ENCODE data around the gene MYO3B.
"Not testable (repeated sequence)": the region's sequence is repeated elsewhere in the genome, so short reads cannot be mapped to it uniquely, and the experiment has no call there.

GRCh38 chr2:170551899-170552298 lies 374.0 kb downstream of the MYO3B start:
- not testable (repeated sequence) for TF ChIP-seq ZFP41 (tag by site-specific recombination; IDR thresholded peaks at IDR 0.05; ENCODE audit: borderline replicate concordance); ZNF600 (tag by site-specific recombination; IDR thresholded peaks at IDR 0.05); ZNF561 (tag by site-specific recombination; IDR thresholded peaks at IDR 0.05; ENCODE audit: borderline replicate concordance)
- TF ChIP-seq, protein P1, sequence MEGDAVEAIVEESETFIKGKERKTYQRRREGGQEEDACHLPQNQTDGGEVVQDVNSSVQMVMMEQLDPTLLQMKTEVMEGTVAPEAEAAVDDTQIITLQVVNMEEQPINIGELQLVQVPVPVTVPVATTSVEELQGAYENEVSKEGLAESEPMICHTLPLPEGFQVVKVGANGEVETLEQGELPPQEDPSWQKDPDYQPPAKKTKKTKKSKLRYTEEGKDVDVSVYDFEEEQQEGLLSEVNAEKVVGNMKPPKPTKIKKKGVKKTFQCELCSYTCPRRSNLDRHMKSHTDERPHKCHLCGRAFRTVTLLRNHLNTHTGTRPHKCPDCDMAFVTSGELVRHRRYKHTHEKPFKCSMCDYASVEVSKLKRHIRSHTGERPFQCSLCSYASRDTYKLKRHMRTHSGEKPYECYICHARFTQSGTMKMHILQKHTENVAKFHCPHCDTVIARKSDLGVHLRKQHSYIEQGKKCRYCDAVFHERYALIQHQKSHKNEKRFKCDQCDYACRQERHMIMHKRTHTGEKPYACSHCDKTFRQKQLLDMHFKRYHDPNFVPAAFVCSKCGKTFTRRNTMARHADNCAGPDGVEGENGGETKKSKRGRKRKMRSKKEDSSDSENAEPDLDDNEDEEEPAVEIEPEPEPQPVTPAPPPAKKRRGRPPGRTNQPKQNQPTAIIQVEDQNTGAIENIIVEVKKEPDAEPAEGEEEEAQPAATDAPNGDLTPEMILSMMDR (tag by site-specific recombination; IDR thresholded peaks at IDR 0.05): not testable (repeated sequence)

Data from HEK293 (cell line).